ENCODE data around the gene ASCC3.

The ASCC3 gene

DNA sequence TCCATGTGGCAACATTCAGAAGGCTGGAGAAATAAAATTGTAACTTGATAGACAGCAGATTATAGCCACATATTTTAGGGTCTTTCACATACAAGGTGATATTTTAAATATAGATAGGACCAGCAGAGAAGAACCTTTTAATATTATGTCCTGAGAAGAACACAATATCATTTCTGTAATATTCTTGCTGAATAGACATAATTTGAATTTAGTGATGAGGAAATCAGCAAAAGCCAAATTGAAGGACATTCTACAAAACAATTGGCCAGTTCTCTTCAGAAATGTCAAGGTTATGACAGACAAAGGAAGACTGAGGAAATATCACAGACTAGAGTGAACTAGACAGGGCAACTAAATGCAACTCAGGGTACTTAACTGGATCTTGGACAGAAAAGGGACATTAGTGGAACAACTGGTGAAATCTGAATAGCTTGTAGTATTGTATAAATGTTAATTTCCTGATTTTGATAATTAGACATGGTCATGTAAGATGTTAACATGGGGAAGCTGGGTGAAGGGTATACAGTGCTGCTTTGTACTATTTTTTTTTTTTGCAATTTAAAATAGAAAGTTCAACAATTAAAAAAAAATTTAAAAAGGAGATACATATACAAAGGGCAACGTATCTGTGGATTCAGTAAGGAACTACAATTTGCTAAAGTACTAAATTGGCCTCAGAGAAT lies 281.9 kb downstream of the ASCC3 start:
- no peaks in the 10 kb centered on the region for H3K27me3 ChIP-seq (ENCODE audit: control insufficient read depth, insufficient read depth, low read length)
- no peak overlapping the region for H3K4me3 ChIP-seq (ENCODE audit: low read length)
- H3K4me2 ChIP-seq (ENCODE audit: low read length): no peak overlapping the region
- no peaks in the 10 kb centered on the region for H3K4me1 ChIP-seq (ENCODE audit: control insufficient read depth, insufficient read depth, low read length)
- no peaks in the 10 kb centered on the region for H3K9me3 ChIP-seq (replicated peaks; ENCODE audit: low read length)
- no peak overlapping the region for H3K9ac ChIP-seq (ENCODE audit: low read depth, low read length)
- peaks cover 21% of the 10 kb centered on the region for H3K36me3 ChIP-seq (ENCODE audit: insufficient read depth, low read length)

- H3K36me3 ChIP-seq (ENCODE audit: insufficient read depth, low read length): peaks cover 4% of the 10 kb centered on the region
- H3K4me3 ChIP-seq (ENCODE audit: low read length): no peak overlapping the region
- H3K4me1 ChIP-seq (ENCODE audit: control insufficient read depth, insufficient read depth, low read length): no peaks in the 10 kb centered on the region
- no peak overlapping the region for H3K4me2 ChIP-seq (ENCODE audit: low read length)
- H3K27me3 ChIP-seq (ENCODE audit: control insufficient read depth, insufficient read depth, low read length): no peaks in the 10 kb centered on the region
- H3K9ac ChIP-seq (ENCODE audit: low read depth, low read length): no peak overlapping the region
- no peaks in the 10 kb centered on the region for H3K9me3 ChIP-seq (replicated peaks; ENCODE audit: low read length)
Measured at GRCh38 chr6:100595456-100595855, 285.7 kb downstream of the ASCC3 start.

DNA sequence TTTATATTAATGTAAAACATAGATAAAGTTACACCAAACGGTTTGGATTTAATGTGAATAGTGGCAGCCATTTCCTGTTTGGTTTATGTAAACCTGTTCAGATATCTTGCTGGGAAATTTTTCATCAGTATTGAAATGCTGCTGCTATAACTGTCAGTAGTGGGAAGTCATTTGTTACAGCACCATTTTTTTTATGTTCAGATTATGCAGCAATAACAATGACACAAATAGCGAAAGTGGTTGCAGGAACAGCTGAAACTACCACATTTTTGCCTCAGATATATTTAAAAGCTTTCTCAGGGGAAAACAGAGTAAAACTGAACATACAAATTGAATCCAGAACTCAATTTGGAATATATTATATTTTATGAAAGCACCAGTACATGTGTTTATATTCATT lies 287.6 kb downstream of the ASCC3 start:
- Histone ChIP-seq H3K4me3 (ENCODE audit: low read length) (no peak overlapping the region), H3K27me3 (ENCODE audit: control insufficient read depth, insufficient read depth, low read length) (no peaks in the 10 kb centered on the region), H3K4me1 (ENCODE audit: control insufficient read depth, insufficient read depth, low read length) (no peaks in the 10 kb centered on the region), H3K9ac (ENCODE audit: low read depth, low read length) (no peak overlapping the region), H3K36me3 (ENCODE audit: insufficient read depth, low read length) (peaks cover 11% of the 10 kb centered on the region), H3K9me3 (replicated peaks; ENCODE audit: low read length) (no peaks in the 10 kb centered on the region), H3K4me2 (ENCODE audit: low read length) (no peak overlapping the region)

GRCh38 chr6:100592929-100593328 lies 288.2 kb downstream of the ASCC3 start:
- Histone ChIP-seq H3K9me3 (replicated peaks; ENCODE audit: low read length) (no peaks in the 10 kb centered on the region), H3K4me3 (ENCODE audit: low read length) (no peak overlapping the region), H3K36me3 (ENCODE audit: insufficient read depth, low read length) (peaks cover 15% of the 10 kb centered on the region), H3K4me1 (ENCODE audit: control insufficient read depth, insufficient read depth, low read length) (no peaks in the 10 kb centered on the region), H3K9ac (ENCODE audit: low read depth, low read length) (no peak overlapping the region), H3K27me3 (ENCODE audit: control insufficient read depth, insufficient read depth, low read length) (no peaks in the 10 kb centered on the region), H3K4me2 (ENCODE audit: low read length) (no peak overlapping the region)

DNA sequence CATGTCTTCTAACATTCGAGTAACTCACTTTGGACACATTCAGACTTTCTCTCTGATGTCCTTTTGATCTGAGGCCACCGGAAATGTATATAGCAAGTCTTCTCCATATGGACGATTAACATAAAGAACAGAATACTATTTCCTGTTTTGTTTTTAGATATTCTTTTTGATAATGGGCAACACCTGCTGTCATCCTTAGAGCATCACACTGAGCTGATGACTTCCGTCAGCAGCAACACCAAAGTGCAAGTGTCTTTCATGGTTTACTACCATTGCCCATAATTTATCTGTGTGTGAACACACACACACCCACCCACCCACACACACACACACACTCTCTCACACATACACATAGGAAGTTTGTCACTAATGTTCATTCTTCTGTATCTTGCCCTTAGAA lies 303.7 kb downstream of the ASCC3 start:
- Histone ChIP-seq H3K4me1 (ENCODE audit: control insufficient read depth, insufficient read depth, low read length) (peaks cover 3% of the 10 kb centered on the region), H3K4me2 (ENCODE audit: low read length) (no peak overlapping the region), H3K27me3 (ENCODE audit: control insufficient read depth, insufficient read depth, low read length) (no peaks in the 10 kb centered on the region), H3K9me3 (replicated peaks; ENCODE audit: low read length) (no peaks in the 10 kb centered on the region), H3K36me3 (ENCODE audit: insufficient read depth, low read length) (peaks cover 4% of the 10 kb centered on the region), H3K4me3 (ENCODE audit: low read length) (no peak overlapping the region), H3K9ac (ENCODE audit: low read depth, low read length) (no peak overlapping the region)

DNA sequence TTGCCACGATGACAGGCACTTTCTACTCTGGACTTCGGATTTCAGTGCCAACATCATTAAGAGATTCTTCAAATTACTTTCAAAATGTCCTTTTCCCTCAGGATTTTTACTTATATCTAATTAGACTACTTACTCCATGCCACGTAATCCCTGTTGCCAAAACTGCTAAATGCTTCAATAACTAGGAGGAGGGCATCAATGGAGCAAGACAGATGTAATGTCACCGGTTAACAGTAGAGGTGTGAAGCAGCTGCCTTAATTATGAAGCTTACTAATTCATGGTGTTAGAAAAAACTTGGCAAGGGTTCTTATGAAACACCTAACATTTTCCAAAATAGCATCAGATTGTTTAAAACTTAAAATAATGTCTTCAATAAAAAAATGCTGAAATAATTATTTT lies 305.2 kb downstream of the ASCC3 start:
- Histone ChIP-seq H3K4me3 (ENCODE audit: low read length) (no peak overlapping the region), H3K4me1 (ENCODE audit: control insufficient read depth, insufficient read depth, low read length) (peaks cover 3% of the 10 kb centered on the region), H3K36me3 (ENCODE audit: insufficient read depth, low read length) (peaks cover 12% of the 10 kb centered on the region), H3K4me2 (ENCODE audit: low read length) (no peak overlapping the region), H3K9ac (ENCODE audit: low read depth, low read length) (no peak overlapping the region), H3K27me3 (ENCODE audit: control insufficient read depth, insufficient read depth, low read length) (no peaks in the 10 kb centered on the region), H3K9me3 (replicated peaks; ENCODE audit: low read length) (no peaks in the 10 kb centered on the region)

GRCh38 chr6:100574836-100575235 lies 306.3 kb downstream of the ASCC3 start:
- Histone ChIP-seq H3K27me3 (ENCODE audit: control insufficient read depth, insufficient read depth, low read length) (no peaks in the 10 kb centered on the region), H3K9ac (ENCODE audit: low read depth, low read length) (no peak overlapping the region), H3K36me3 (ENCODE audit: insufficient read depth, low read length) (peaks cover 14% of the 10 kb centered on the region), H3K4me1 (ENCODE audit: control insufficient read depth, insufficient read depth, low read length) (peaks cover 3% of the 10 kb centered on the region), H3K9me3 (replicated peaks; ENCODE audit: low read length) (no peaks in the 10 kb centered on the region), H3K4me3 (ENCODE audit: low read length) (no peak overlapping the region), H3K4me2 (ENCODE audit: low read length) (no peak overlapping the region)

DNA sequence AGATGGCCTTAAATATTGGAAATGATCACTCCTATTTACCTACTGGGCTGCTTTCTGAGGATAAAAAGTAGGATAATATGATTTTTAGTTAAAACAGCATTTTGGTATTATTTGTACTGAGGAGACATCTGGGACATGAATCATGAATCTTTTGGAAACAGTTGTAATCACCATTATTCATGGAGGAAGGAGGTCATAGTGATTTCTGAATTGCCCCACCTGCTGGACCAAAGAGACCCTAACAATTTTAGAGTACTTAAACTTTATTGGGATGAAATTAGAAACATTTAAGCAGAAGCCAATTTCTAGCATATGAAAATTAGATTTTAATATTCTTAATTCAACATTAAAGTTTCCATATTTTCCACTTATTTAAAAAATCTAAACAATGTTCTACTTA lies 308.0 kb downstream of the ASCC3 start:
- no peak overlapping the region for H3K4me3 ChIP-seq (ENCODE audit: low read length)
- no peak overlapping the region for H3K9ac ChIP-seq (ENCODE audit: low read depth, low read length)
- H3K4me2 ChIP-seq (ENCODE audit: low read length): no peak overlapping the region
- H3K9me3 ChIP-seq (replicated peaks; ENCODE audit: low read length): no peaks in the 10 kb centered on the region
- H3K4me1 ChIP-seq (ENCODE audit: control insufficient read depth, insufficient read depth, low read length): peaks cover 3% of the 10 kb centered on the region
- H3K27me3 ChIP-seq (ENCODE audit: control insufficient read depth, insufficient read depth, low read length): no peaks in the 10 kb centered on the region
- H3K36me3 ChIP-seq (ENCODE audit: insufficient read depth, low read length): peaks cover 11% of the 10 kb centered on the region

DNA sequence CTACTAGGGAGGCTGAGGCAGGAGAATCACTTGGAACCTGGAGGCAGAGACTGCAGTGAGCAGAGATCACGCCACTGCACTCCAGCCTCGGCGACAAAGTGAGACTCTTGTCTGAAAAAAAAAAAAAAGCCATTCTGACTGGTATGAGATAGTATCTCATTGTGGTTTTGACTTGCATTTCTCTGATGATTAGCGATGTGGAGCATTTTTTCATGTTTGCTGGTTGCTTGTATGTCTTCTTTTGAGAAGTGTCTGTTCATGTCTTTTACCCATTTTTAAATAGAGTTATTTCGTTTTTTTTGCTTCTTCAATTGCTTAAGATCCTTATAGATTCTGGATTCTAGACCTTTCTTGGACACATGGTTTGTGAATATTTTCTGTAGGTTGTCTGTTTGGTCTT lies 312.9 kb downstream of the ASCC3 start:
- Histone ChIP-seq H3K36me3 (ENCODE audit: insufficient read depth, low read length) (peaks cover 11% of the 10 kb centered on the region), H3K9me3 (replicated peaks; ENCODE audit: low read length) (no peaks in the 10 kb centered on the region), H3K27me3 (ENCODE audit: control insufficient read depth, insufficient read depth, low read length) (no peaks in the 10 kb centered on the region), H3K4me1 (ENCODE audit: control insufficient read depth, insufficient read depth, low read length) (peaks cover 3% of the 10 kb centered on the region), H3K4me2 (ENCODE audit: low read length) (no peak overlapping the region), H3K9ac (ENCODE audit: low read depth, low read length) (no peak overlapping the region), H3K4me3 (ENCODE audit: low read length) (no peak overlapping the region)

DNA sequence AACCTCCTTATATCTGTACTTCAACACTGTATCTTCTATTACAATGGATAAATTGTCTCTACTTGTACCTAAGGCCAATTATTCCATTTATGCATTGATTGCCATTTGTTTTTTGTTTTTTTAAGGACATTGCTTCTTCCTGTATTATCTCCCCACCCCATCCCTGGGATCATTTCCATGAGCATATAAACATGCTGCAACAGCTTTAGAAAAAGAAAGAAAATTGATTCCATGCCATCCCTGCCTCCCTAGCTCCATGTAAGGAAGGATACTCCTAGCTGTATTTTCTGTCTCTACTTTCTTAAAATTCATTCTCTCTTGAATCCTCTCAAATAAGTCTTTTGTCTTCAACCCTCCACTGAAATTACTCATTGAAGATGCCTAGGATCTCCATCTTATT lies 314.6 kb downstream of the ASCC3 start:
- Histone ChIP-seq H3K9ac (ENCODE audit: low read depth, low read length) (no peak overlapping the region), H3K36me3 (ENCODE audit: insufficient read depth, low read length) (peaks cover 5% of the 10 kb centered on the region), H3K9me3 (replicated peaks; ENCODE audit: low read length) (no peaks in the 10 kb centered on the region), H3K27me3 (ENCODE audit: control insufficient read depth, insufficient read depth, low read length) (no peaks in the 10 kb centered on the region), H3K4me3 (ENCODE audit: low read length) (no peak overlapping the region), H3K4me1 (ENCODE audit: control insufficient read depth, insufficient read depth, low read length) (no peaks in the 10 kb centered on the region), H3K4me2 (ENCODE audit: low read length) (no peak overlapping the region)

GRCh38 chr6:100565439-100566104 lies 315.6 kb downstream of the ASCC3 start:
- Histone ChIP-seq H3K4me3 (ENCODE audit: low read length) (no peak overlapping the region), H3K9me3 (replicated peaks; ENCODE audit: low read length) (no peaks in the 10 kb centered on the region), H3K27me3 (ENCODE audit: control insufficient read depth, insufficient read depth, low read length) (no peaks in the 10 kb centered on the region), H3K4me1 (ENCODE audit: control insufficient read depth, insufficient read depth, low read length) (peaks cover 6% of the 10 kb centered on the region), H3K9ac (ENCODE audit: low read depth, low read length) (no peak overlapping the region), H3K36me3 (ENCODE audit: insufficient read depth, low read length) (no peaks in the 10 kb centered on the region), H3K4me2 (ENCODE audit: low read length) (no peak overlapping the region)

DNA sequence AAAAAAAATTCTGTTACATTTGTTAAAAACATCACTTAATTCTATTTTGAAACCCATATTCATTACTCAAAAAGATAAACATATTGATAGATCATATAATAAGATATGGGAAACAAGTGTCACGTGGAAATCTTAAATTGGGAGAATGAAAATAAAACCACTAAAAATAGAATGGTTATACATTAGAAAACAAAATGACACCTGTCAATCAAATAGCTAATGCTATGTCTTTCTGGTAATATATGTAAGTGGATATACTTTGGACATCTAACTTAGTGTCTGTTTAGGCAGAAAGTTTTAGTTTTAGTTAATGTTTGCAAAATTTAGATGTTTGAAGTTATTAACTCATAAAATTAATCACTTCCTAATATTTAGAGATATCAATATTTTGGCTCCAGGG lies 321.3 kb downstream of the ASCC3 start:
- no peaks in the 10 kb centered on the region for H3K27me3 ChIP-seq (ENCODE audit: control insufficient read depth, insufficient read depth, low read length)
- no peak overlapping the region for H3K4me2 ChIP-seq (ENCODE audit: low read length)
- no peak overlapping the region for H3K4me3 ChIP-seq (ENCODE audit: low read length)
- no peaks in the 10 kb centered on the region for H3K36me3 ChIP-seq (ENCODE audit: insufficient read depth, low read length)
- H3K9ac ChIP-seq (ENCODE audit: low read depth, low read length): no peak overlapping the region
- H3K4me1 ChIP-seq (ENCODE audit: control insufficient read depth, insufficient read depth, low read length): peaks cover 11% of the 10 kb centered on the region
- H3K9me3 ChIP-seq (replicated peaks; ENCODE audit: low read length): no peaks in the 10 kb centered on the region
